H9 (cell line): Measurements from ENCODE around the gene CPM. TPM values are rescaled to one million over a fixed set of nuclear protein-coding genes. Genes with fewer than 3 reads are reported as not detected.

Source experiments
- DNase-seq: peaks from one replicate; pipeline ENCODE4 v3.0.0-alpha.2; 2017
- H2AFZ ChIP-seq: one replicate; pipeline ENCODE4 v1.6.1; 2013; ENCODE audit warnings: mild to moderate bottlenecking, low read length, control low read depth, moderate library complexity
- H2AK5ac ChIP-seq: 2 replicates; pipeline ENCODE4 v1.6.1; 2013; ENCODE audit warnings: low read length, control low read depth, mixed read lengths; ENCODE audit not compliant: insufficient read length
- H2BK120ac ChIP-seq: one replicate; pipeline ENCODE4 v1.6.1; 2013; ENCODE audit warnings: low read depth, mild to moderate bottlenecking, low read length, control low read depth, inconsistent platforms; ENCODE audit not compliant: poor library complexity, severe bottlenecking
- H2BK12ac ChIP-seq: 2 replicates; pipeline ENCODE4 v1.6.1; 2013; ENCODE audit warnings: low read length, control low read depth, mixed read lengths, low read depth; ENCODE audit not compliant: insufficient read length
- H2BK15ac ChIP-seq: 2 replicates; pipeline ENCODE4 v1.6.1; 2013; ENCODE audit warnings: low read depth, low read length, control low read depth
- H2BK20ac ChIP-seq: one replicate; pipeline ENCODE4 v1.6.1; 2013; ENCODE audit warnings: low read depth, mild to moderate bottlenecking, low read length, control low read depth, inconsistent platforms; ENCODE audit not compliant: poor library complexity, severe bottlenecking
- H2BK5ac ChIP-seq: 2 replicates; pipeline ENCODE4 v1.6.1; 2013; ENCODE audit warnings: low read length, control low read depth, mixed read lengths; ENCODE audit not compliant: insufficient read length
- H3K14ac ChIP-seq: 2 replicates; pipeline ENCODE4 v1.6.1; 2013; ENCODE audit warnings: low read length, control low read depth; ENCODE audit not compliant: insufficient read depth
- H3K18ac ChIP-seq: 2 replicates; pipeline ENCODE4 v1.6.1; 2013; ENCODE audit warnings: low read depth, mild to moderate bottlenecking, mixed read lengths, low read length, control low read depth; ENCODE audit not compliant: insufficient read length
- H3K23ac ChIP-seq: 2 replicates; pipeline ENCODE4 v1.6.1; 2013; ENCODE audit warnings: low read length, control low read depth, mixed read lengths, low read depth; ENCODE audit not compliant: insufficient read length
- H3K23me2 ChIP-seq: 2 replicates; pipeline ENCODE4 v1.6.1; 2013; ENCODE audit warnings: low read depth, mild to moderate bottlenecking, mixed read lengths, low read length, control low read depth; ENCODE audit not compliant: insufficient read length, poor library complexity, severe bottlenecking
- H3K27ac ChIP-seq: 2 replicates; pipeline ENCODE4 v1.5.1; 2013; ENCODE audit warnings: low read length, control low read depth, mixed read lengths, low read depth; ENCODE audit not compliant: insufficient read length
- H3K27me3 ChIP-seq: 2 replicates; pipeline ENCODE4 v1.6.1; 2013; ENCODE audit warnings: low read length, control low read depth, inconsistent platforms; ENCODE audit not compliant: insufficient read depth
- H3K4ac ChIP-seq: 2 replicates; pipeline ENCODE4 v1.6.1; 2013; ENCODE audit warnings: low read depth, mild to moderate bottlenecking, control low read depth, inconsistent platforms, low read length, moderate library complexity
- H3K4me1 ChIP-seq: 2 replicates; pipeline ENCODE4 v1.6.1; 2013; ENCODE audit warnings: low read length, control low read depth, inconsistent platforms; ENCODE audit not compliant: insufficient read depth
- H3K4me2 ChIP-seq: 2 replicates; pipeline ENCODE4 v1.6.1; 2013; ENCODE audit warnings: low read length, control low read depth, mixed read lengths; ENCODE audit not compliant: insufficient read length, insufficient read depth
- H3K56ac ChIP-seq: 2 replicates; pipeline ENCODE4 v1.6.1; 2013; ENCODE audit warnings: low read depth, mild to moderate bottlenecking, mixed read lengths, low read length, control low read depth; ENCODE audit not compliant: insufficient read length
- H3K79me1 ChIP-seq: 2 replicates; pipeline ENCODE4 v1.6.1; 2013; ENCODE audit warnings: low read depth, mild to moderate bottlenecking, moderate library complexity, low read length, control low read depth, inconsistent platforms; ENCODE audit not compliant: insufficient read depth, poor library complexity, severe bottlenecking
- H3K79me2 ChIP-seq: 2 replicates; pipeline ENCODE4 v1.6.1; 2013; ENCODE audit warnings: low read length, control low read depth, inconsistent platforms; ENCODE audit not compliant: insufficient read depth
- H3K9ac ChIP-seq: 2 replicates; pipeline ENCODE4 v1.6.1; 2013; ENCODE audit warnings: low read length, control low read depth, mixed read lengths; ENCODE audit not compliant: insufficient read length; ENCODE audit errors: extremely low read depth
- H3K9me3 ChIP-seq: one replicate; pipeline ENCODE4 v1.6.1; 2013; ENCODE audit warnings: low read depth, low read length, inconsistent platforms; ENCODE audit not compliant: control insufficient read depth
- H3T11ph ChIP-seq: one replicate; pipeline ENCODE4 v1.6.1; 2013; ENCODE audit warnings: mild to moderate bottlenecking, low read length, control low read depth, inconsistent platforms
- H4K20me1 ChIP-seq: one replicate; pipeline ENCODE4 v1.6.1; 2013; ENCODE audit not compliant: control insufficient read depth, insufficient read length, insufficient read depth
- H4K5ac ChIP-seq: 2 replicates; pipeline ENCODE4 v1.6.1; 2013; ENCODE audit warnings: low read depth, mild to moderate bottlenecking, mixed read lengths, low read length, control low read depth; ENCODE audit not compliant: insufficient read length
- H4K8ac ChIP-seq: replicated peaks from 2 replicates; pipeline ENCODE4 v1.6.1; 2013; ENCODE audit warnings: low read length, control low read depth, mixed read lengths, low read depth; ENCODE audit not compliant: insufficient read length
- H4K91ac ChIP-seq: 2 replicates; pipeline ENCODE4 v1.6.1; 2013; ENCODE audit warnings: low read depth, mild to moderate bottlenecking, moderate library complexity, mixed read lengths, low read length, control low read depth; ENCODE audit not compliant: insufficient read length
- H3K27ac Mint-ChIP-seq, 3 experiments: 2 replicates in 2 of 3; 3 replicates in 1 of 3; pipeline ENCODE4 v1.8.0; 2020 to 2021; ENCODE audit warnings: mixed read lengths in 3 of 3, mild to moderate bottlenecking in 1 of 3, moderate library complexity in 1 of 3
- H3K27me3 Mint-ChIP-seq: 2 replicates; pipeline ENCODE4 v1.8.0; 2021; ENCODE audit warnings: low read depth, mild to moderate bottlenecking, moderate library complexity, mixed read lengths
- H3K36me3 Mint-ChIP-seq, 3 experiments: 2 replicates in 2 of 3; 3 replicates in 1 of 3; pipeline ENCODE4 v1.8.0; 2020 to 2021; ENCODE audit warnings: low read depth in 3 of 3, mixed read lengths in 3 of 3; ENCODE audit not compliant: insufficient read depth in 1 of 3
- H3K4me1 Mint-ChIP-seq, 2 experiments: 2 replicates each; pipeline ENCODE4 v1.8.0; 2020; ENCODE audit warnings: mixed read lengths in 2 of 2
- H3K4me3 Mint-ChIP-seq, 2 experiments: 2 replicates in 1 of 2; 3 replicates in 1 of 2; pipeline ENCODE4 v1.8.0; 2020 to 2021; ENCODE audit warnings: mild to moderate bottlenecking in 2 of 2, mixed read lengths in 2 of 2, moderate library complexity in 1 of 2
- H3K9me3 Mint-ChIP-seq, 2 experiments: 2 replicates in 1 of 2; 3 replicates in 1 of 2; pipeline ENCODE4 v1.8.0; 2020; ENCODE audit warnings: mild to moderate bottlenecking in 2 of 2, mixed read lengths in 2 of 2, moderate library complexity in 1 of 2
- CTCF ChIP-seq: fragments of 200-600 bp; sonication (generic); conservative IDR thresholded peaks from 3 replicates; pipeline ENCODE4 v1.8.0; 2021; ENCODE audit warnings: antibody characterized with exemption, mild to moderate bottlenecking
- whole genome bisulfite sequencing: extraction: QIAGEN DNeasy Blood & Tissue Kit; methylation state at CpG from one replicate; pipeline ENCODE4 v1.1.7; 2013; ENCODE audit warnings: missing lambda C conversion rate, low lambda C conversion rate, mixed read lengths; ENCODE audit not compliant: insufficient read length; ENCODE audit errors: extremely low coverage; 5-methylcytosine and 5-hydroxymethylcytosine counted together
- total RNA-seq: library from RNA; stranded (reverse); gene quantifications from 2 replicates; pipeline ENCODE4 v1.2.1, GENCODE V29; 2021

CPM gene
- total RNA-seq, 1 experiment from 2014 or later, result 1.2 TPM

- H3K56ac ChIP-seq, result no peak overlapping the region
- H3K79me1 ChIP-seq, result no peaks in the 10 kb centered on the region
- no peaks in the 10 kb centered on the region for H3K9me3 Mint-ChIP-seq
- H3K4me2 ChIP-seq, result no peak overlapping the region
- H2AFZ ChIP-seq, result no peak overlapping the region
- H4K20me1 ChIP-seq, result no peaks in the 10 kb centered on the region
- H3K4me1 Mint-ChIP-seq, result peaks cover 4% of the 10 kb centered on the region in 2 experiments
- no peak overlapping the region for H4K5ac ChIP-seq
- no peak overlapping the region for H2AK5ac ChIP-seq
- no peak overlapping the region for H2BK5ac ChIP-seq
- H3K4me3 Mint-ChIP-seq, result no peak overlapping the region
- H4K8ac ChIP-seq, result no peak overlapping the region
- H2BK12ac ChIP-seq, result no peak overlapping the region
- DNase-seq, result no peak
- no peaks in the 10 kb centered on the region for H3K79me2 ChIP-seq
- H2BK15ac ChIP-seq, result no peak overlapping the region
- H3K27me3 Mint-ChIP-seq, result peaks cover 16% of the 10 kb centered on the region
- H3K27ac ChIP-seq, result no peak overlapping the region
- H3K36me3 Mint-ChIP-seq, result no peaks in the 10 kb centered on the region
- H3K27me3 ChIP-seq, result no peaks in the 10 kb centered on the region
- H3K23ac ChIP-seq, result no peak overlapping the region
- H3K14ac ChIP-seq, result no peak overlapping the region
- no peaks in the 10 kb centered on the region for H3K23me2 ChIP-seq
- no peak overlapping the region for H3K27ac Mint-ChIP-seq
- H3K18ac ChIP-seq, result no peak overlapping the region
- no peak overlapping the region for H3K9ac ChIP-seq
- no peaks in the 10 kb centered on the region for H3K4me1 ChIP-seq
- H3T11ph ChIP-seq, result no peak overlapping the region
- H3K9me3 ChIP-seq, result no peaks in the 10 kb centered on the region
- H4K91ac ChIP-seq, result no peak overlapping the region
- no peak for TF ChIP-seq CTCF
- H2BK120ac ChIP-seq, result no peak overlapping the region
- H2BK20ac ChIP-seq, result no peak overlapping the region
- WGBS, result no CpG with 5 or more reads among the region's 1 CpG
- no peak overlapping the region for H3K4ac ChIP-seq
Measured at GRCh38 chr12:68939505-68939904, 6.5 kb upstream of the CPM start.
